Adipocyte (in vitro differentiated cells): ENCODE results near the gene MARCHF7.
"Not testable (repeated sequence)": the region's sequence is repeated elsewhere in the genome, so short reads cannot be mapped to it uniquely, and the experiment has no call there.

Experiments used
- DNase-seq: peaks from one replicate; pipeline ENCODE4 v3.0.0-alpha.2; 2015; ENCODE audit warnings: low read depth
- H3K27me3 ChIP-seq: replicated peaks from 2 replicates; pipeline ENCODE4 v1.7.0; 2013; ENCODE audit warnings: mild to moderate bottlenecking, low read length, moderate library complexity; ENCODE audit not compliant: control insufficient read depth, insufficient read depth
- H3K36me3 ChIP-seq: 2 replicates; pipeline ENCODE4 v1.7.0; 2013; ENCODE audit warnings: low read length, mild to moderate bottlenecking, moderate library complexity; ENCODE audit not compliant: control insufficient read depth, insufficient read depth, severe bottlenecking
- H3K4me1 ChIP-seq: 2 replicates; pipeline ENCODE4 v1.7.0; 2013; ENCODE audit warnings: mild to moderate bottlenecking, low read length, moderate library complexity; ENCODE audit not compliant: control insufficient read depth, insufficient read depth
- H3K4me3 ChIP-seq: 2 replicates; pipeline ENCODE4 v1.7.0; 2013; ENCODE audit warnings: mild to moderate bottlenecking, low read length, moderate library complexity
- H3K9ac ChIP-seq: 2 replicates; pipeline ENCODE4 v1.7.0; 2013; ENCODE audit warnings: mild to moderate bottlenecking, low read length, moderate library complexity
- H3K9me3 ChIP-seq: 2 replicates; pipeline ENCODE4 v1.7.0; 2013; ENCODE audit warnings: mild to moderate bottlenecking, low read length, moderate library complexity; ENCODE audit not compliant: control insufficient read depth

The MARCHF7 gene

DNA sequence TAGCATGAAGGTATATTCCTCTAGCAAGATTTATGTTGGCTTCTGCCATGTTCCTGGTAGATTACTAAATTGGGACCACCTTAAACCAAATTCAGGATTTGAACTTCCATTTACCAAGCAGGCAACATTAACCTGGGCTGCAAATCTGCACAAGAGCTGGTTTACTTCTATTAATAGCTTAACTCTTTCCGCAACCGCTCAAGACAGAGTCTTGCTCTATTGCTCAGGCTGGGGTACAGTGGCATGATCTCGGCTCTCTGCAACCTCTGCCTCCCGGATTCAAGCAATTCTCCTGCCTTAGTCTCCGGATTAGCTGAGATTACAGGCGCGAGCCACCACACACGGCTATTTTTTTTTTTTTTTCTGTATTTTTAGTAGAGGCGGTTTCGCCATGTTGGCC, 8.4 kb downstream of the MARCHF7 start:
- peaks cover 30% of the 10 kb centered on the region for H3K4me1 ChIP-seq
- H3K36me3 ChIP-seq = peaks cover 49% of the 10 kb centered on the region
- no peaks in the 10 kb centered on the region for H3K27me3 ChIP-seq
- no peak for DNase-seq
- H3K9ac ChIP-seq = no peak overlapping the region
- no peak overlapping the region for H3K4me3 ChIP-seq
- H3K9me3 ChIP-seq = no peaks in the 10 kb centered on the region

DNA sequence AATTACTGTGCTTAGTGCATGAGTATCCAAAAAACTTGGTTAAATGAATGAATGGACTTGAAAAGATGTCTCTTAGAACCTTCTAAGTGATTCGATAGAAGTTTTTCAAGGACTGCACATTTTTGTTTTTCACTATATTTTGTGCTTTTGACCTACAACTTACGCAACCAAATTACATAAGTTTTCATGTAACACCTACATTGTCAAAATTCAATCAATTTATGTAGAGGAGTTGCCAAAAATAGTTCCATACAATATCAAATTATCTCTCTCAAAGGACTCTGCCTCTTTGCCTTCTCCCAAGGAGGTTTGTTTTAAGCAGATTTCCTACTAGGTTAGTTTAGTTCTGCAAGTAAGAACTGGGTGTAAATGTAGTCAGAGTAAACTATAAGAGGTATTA, 10.3 kb downstream of the MARCHF7 start:
- H3K9me3 ChIP-seq = no peaks in the 10 kb centered on the region
- no peak overlapping the region for H3K9ac ChIP-seq
- no peak for DNase-seq
- no peaks in the 10 kb centered on the region for H3K27me3 ChIP-seq
- H3K4me3 ChIP-seq = no peak overlapping the region
- peaks cover 33% of the 10 kb centered on the region for H3K36me3 ChIP-seq
- H3K4me1 ChIP-seq = peaks cover 19% of the 10 kb centered on the region

DNA sequence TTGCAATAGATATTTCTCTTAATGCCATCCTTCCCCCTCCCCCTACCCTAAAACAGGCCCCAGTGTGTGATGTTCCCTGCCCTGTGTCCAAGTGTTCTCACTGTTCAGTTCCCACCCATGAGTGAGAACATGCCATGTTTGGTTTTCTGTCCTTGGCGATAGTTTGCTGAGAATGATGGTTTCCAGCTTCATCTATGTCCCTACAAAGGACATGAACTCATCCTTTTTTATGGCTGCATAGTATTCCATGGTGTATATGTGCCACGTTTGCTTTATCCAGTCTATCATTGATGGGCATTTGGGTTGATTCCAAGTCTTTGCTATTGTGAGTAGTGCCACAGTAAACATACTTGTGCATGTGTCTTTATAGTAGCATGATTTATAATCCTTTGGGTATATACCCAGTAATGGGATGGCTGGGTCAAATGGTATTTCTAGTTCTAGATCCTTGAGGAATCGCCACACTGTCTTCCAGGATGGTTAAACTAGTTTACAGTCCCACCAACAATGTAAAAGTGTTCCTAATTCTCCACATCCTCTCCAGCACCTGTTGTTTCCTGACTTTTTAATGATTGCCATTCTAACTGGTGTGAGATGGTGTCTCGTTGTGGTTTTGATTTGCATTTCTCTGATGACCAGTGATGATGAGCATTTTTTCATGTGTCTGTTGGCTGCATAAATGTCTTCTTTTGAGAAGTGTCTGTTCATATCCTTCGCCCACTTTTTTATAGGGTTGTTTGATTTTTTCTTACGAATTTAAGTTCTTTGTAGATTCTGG, 12.7 kb downstream of the MARCHF7 start:
- H3K36me3 ChIP-seq = peaks cover 25% of the 10 kb centered on the region
- H3K9me3 ChIP-seq, H3K4me3 ChIP-seq: not testable (repeated sequence)

DNA sequence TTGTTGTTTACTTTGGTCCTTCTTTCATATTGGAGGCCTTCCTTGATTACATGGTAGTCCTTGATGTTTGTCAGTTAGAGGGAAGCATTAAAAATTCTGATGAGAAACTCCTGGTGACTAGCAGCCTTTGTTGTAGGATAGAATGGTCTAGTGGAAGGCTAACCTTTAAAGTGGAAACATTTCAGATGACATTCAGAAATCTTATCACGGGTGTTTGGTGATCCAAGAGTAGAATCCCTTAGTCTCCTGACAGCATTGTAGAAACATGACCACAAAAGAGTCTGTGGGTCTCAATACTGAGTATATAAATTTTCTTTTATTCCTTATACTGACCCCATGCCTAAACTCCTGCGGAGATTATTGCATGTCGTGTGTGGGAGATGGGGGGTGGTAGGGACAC, 13.4 kb downstream of the MARCHF7 start:
- Histone ChIP-seq H3K9me3 (no peaks in the 10 kb centered on the region), H3K4me3 (no peak overlapping the region), H3K27me3 (no peaks in the 10 kb centered on the region), H3K4me1 (peaks cover 16% of the 10 kb centered on the region), H3K9ac (no peak overlapping the region), H3K36me3 (peaks cover 25% of the 10 kb centered on the region)
- DNase-seq = no peak

More for the DNA sequence above, 12.7 kb downstream of the MARCHF7 start:
- H3K9ac ChIP-seq, H3K27me3 ChIP-seq, DNase-seq: not testable (repeated sequence)
- H3K4me1 ChIP-seq = peaks cover 16% of the 10 kb centered on the region

DNA sequence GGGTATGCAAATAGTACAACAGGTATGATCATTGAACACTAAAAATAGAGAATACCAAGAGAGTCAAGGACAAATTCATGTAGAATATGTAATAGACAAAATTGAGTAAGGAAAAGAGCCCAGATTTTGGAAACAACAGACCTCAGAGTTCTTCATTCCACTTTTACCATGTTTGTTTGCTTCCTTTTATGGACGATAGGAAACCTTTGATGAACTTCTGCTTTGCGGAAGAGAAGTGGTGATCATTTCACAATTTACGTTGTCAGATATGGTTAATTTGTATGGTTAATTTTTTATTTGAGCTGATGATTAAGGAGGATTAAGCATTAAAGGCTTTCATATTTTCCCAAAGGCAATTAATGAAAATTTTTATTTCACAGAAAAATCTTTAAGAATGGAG, 16.3 kb downstream of the MARCHF7 start:
- H3K4me1 ChIP-seq = no peaks in the 10 kb centered on the region
- H3K27me3 ChIP-seq = no peaks in the 10 kb centered on the region
- H3K9ac ChIP-seq = no peak overlapping the region
- DNase-seq = no peak
- H3K9me3 ChIP-seq = no peaks in the 10 kb centered on the region
- no peak overlapping the region for H3K4me3 ChIP-seq
- H3K36me3 ChIP-seq = peaks cover 43% of the 10 kb centered on the region

DNA sequence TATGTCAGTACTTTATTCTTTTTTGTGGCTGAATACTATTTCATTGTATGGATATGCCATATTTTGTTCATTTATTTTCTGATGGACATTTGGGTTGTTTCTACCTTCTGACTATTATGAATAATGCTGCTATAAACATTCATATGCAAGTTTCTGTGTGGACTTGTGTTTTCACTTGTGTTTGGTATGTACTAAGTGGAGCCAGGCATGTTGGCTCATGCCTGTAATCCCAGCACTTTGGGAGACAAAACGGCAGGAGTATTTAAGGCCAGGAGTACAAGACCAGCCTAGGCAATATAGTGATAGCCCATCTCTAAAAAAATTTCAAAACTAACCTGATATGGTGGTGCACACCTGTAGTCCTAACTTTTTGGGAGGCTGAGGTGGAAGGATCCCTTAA, 23.3 kb downstream of the MARCHF7 start:
- peaks cover 17% of the 10 kb centered on the region for H3K4me1 ChIP-seq
- H3K27me3 ChIP-seq = no peaks in the 10 kb centered on the region
- no peak overlapping the region for H3K4me3 ChIP-seq
- H3K9ac ChIP-seq = no peak overlapping the region
- no peak for DNase-seq
- H3K9me3 ChIP-seq = no peaks in the 10 kb centered on the region
- peaks cover 94% of the 10 kb centered on the region for H3K36me3 ChIP-seq

DNA sequence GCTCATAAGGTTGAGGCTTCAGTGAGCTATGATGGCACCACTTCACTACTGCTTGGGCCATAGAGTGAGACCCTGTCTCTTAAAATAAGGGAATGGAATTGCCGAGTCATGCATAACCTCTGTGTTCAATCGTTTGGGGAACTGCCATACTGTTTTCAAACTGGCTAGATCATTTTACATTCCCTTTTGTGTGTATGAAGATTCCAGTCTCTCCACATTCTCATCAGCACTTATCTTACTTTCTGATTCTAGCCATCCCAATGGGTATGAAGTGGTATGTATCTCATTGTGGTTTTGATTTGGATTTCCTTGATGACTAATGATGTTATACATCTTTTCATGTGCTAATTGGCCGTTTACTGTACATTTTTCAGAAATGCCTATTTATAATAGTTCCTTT, 23.7 kb downstream of the MARCHF7 start:
- Histone ChIP-seq H3K4me1 (peaks cover 17% of the 10 kb centered on the region), H3K4me3 (no peak overlapping the region), H3K9me3 (no peaks in the 10 kb centered on the region), H3K9ac (no peak overlapping the region), H3K27me3 (no peaks in the 10 kb centered on the region), H3K36me3 (peaks cover 92% of the 10 kb centered on the region)
- no peak for DNase-seq

DNA sequence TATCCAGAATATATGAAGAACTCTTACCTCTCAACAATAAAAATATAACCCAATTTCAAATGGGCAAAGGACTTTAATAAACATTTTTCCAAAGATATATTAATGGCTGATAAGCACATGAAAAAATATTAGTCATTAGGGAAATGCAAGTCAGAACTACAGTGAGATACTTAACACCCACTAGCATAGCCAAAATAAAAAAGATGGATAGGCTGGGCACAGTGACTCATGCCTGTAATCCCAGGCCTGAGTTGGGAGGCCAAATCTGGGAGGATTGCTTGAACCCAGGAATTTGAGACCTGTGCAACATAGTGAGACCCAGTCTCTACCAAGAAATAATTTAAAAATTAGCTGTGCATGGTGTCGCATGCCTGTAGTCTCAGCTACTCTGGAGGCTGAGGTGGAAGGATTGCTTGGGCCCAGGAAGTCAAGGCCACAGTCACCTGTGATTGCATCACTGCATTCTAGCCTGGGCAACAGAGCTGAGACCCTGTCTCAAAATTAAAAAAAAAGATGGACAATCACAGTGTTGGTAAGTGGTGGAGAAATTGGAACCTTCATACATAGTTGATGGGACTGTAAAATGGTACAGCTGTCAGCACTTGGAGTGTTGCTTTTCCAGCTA, 25.1 kb downstream of the MARCHF7 start:
- Histone ChIP-seq H3K9me3 (no peaks in the 10 kb centered on the region), H3K9ac (no peak overlapping the region), H3K4me3 (no peak overlapping the region), H3K36me3 (peaks cover 83% of the 10 kb centered on the region), H3K4me1 (peaks cover 21% of the 10 kb centered on the region), H3K27me3 (no peaks in the 10 kb centered on the region)
- DNase-seq = no peak

DNA sequence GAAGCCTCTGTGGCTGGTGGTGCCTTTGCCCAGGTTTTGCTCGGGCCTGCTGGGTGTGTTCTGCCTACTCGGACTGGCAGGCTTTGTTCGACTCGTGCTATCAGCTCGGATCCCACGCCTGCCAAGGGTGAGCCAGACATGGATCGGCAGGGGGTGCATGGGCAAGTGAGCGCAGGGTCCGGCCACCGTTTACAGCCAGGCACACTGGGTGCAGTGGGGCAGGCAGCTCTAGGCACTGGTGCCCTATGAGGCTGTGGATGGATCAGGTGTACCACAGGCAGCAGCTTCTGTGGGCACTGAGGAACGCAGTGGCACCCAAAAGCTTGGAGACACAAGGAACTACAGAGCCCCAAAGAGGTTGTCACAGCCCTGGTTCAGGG, 25.6 kb downstream of the MARCHF7 start:
- Histone ChIP-seq H3K4me3 (no peak overlapping the region), H3K4me1 (peaks cover 21% of the 10 kb centered on the region), H3K27me3 (no peaks in the 10 kb centered on the region), H3K9ac (no peak overlapping the region), H3K9me3 (no peaks in the 10 kb centered on the region), H3K36me3 (peaks cover 85% of the 10 kb centered on the region)
- DNase-seq = no peak

DNA sequence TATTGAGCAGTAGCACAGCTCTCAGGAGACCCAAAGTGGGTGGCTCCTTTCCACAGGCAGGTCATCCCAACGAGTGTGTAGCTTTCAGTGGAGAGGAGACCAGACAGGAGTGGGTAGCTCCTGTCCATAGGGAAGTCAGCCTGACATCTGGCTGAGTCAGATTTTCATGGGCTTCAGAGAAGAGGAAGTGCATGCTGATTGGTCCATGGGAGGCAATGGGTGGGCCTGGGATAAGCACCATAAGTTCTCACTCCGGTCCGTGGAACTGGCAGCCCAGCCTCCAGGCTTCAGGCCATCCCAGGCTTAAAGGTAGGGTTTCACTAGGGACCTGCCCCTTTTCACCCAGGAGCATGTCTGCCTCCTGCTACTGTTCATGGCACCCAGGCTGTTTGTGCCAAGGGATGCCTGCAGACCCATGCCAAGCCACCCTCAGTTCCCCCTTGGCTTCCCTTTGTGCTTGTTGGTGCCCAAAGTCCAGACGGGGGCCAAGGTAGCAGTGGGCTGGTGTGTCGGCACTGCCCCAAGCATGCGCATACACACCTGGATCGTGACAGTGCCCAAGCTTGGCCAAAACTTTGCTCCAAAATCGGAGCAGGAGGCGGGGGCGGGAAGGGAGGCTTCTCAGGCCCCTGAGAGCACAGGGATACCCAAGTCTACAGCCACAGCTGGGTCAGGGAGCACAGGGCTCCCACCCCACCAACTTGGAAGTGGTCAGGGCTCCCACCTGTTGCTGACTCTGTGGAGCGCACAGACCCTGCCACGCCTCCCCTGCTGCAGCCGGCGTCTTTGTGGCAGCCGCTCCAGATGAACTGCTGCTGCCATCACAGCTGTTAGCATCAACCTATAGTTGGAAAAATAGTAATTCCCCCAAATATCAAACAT, 26.4 kb downstream of the MARCHF7 start:
- H3K27me3 ChIP-seq = no peaks in the 10 kb centered on the region
- no peak overlapping the region for H3K4me3 ChIP-seq
- no peak overlapping the region for H3K9ac ChIP-seq
- DNase-seq = no peak
- no peaks in the 10 kb centered on the region for H3K9me3 ChIP-seq
- peaks cover 84% of the 10 kb centered on the region for H3K36me3 ChIP-seq
- H3K4me1 ChIP-seq = peaks cover 21% of the 10 kb centered on the region

DNA sequence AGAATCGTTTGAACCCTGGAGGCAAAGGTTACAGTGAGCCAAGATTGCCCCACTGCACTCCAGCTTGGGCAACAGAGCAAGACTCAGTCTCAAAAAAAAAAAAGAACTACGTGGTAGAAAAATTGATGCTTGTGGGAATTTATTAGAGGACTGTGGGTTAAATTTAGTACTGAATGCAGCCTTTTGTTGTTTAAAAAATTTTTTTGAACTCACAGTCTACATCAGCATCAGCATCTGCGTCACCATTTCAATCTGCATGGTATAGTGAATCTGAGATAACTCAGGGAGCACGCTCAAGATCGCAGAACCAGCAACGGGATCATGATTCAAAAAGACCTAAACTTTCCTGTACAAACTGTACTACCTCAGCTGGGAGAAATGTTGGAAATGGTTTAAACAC, 30.5 kb downstream of the MARCHF7 start:
- Histone ChIP-seq H3K9ac (no peak overlapping the region), H3K4me3 (no peak overlapping the region), H3K4me1 (peaks cover 4% of the 10 kb centered on the region), H3K27me3 (no peaks in the 10 kb centered on the region), H3K9me3 (no peaks in the 10 kb centered on the region), H3K36me3 (peaks cover 79% of the 10 kb centered on the region)
- DNase-seq = no peak
